HFFc6 (cell line): ENCODE measurements around the gene PEX11B. TPM values are rescaled to one million over a fixed set of nuclear protein-coding genes. Genes with fewer than 3 reads are reported as not detected.
A peak's percentile ranks its signal among the peaks of the same experiment; 100 is the strongest.

ENCODE experiments used
- DNase-seq: peaks from one replicate; pipeline ENCODE4 v3.0.0-alpha.2; 2018
- H3K27ac Mint-ChIP-seq: 2 replicates; pipeline ENCODE4 v1.8.0; 2020; ENCODE audit warnings: mild to moderate bottlenecking, mixed read lengths
- H3K27me3 Mint-ChIP-seq: 2 replicates; pipeline ENCODE4 v1.8.0; 2021; ENCODE audit warnings: mild to moderate bottlenecking, moderate library complexity, mixed read lengths; ENCODE audit not compliant: insufficient read depth
- H3K36me3 Mint-ChIP-seq: 2 replicates; pipeline ENCODE4 v1.8.0; 2021; ENCODE audit warnings: low read depth, mixed read lengths
- H3K4me1 Mint-ChIP-seq: 2 replicates; pipeline ENCODE4 v1.8.0; 2020; ENCODE audit warnings: low read depth, mixed read lengths
- H3K4me3 Mint-ChIP-seq: 2 replicates; pipeline ENCODE4 v1.8.0; 2020; ENCODE audit warnings: mild to moderate bottlenecking, moderate library complexity, mixed read lengths
- H3K9me3 Mint-ChIP-seq: 2 replicates; pipeline ENCODE4 v1.8.0; 2020; ENCODE audit warnings: mild to moderate bottlenecking, mixed read lengths
- CTCF ChIP-seq: fragments of 200-600 bp; sonication (generic); IDR thresholded peaks from 2 replicates; pipeline ENCODE4 v1.5.0; 2021; ENCODE audit warnings: antibody characterized with exemption, mild to moderate bottlenecking
- total RNA-seq, 6 experiments: library from RNA; stranded (reverse); fragmentation: NEBNext Ultra II Directional; extraction: Animal tissue kit (Norgen Biotek cat#: 25700); gene quantifications; 2 replicates in 1 of 6; 3 replicates in 5 of 6; pipeline ENCODE4 v1.2.3, GENCODE V29; 2021

Gene PEX11B
- total RNA-seq, 6 experiments from 2014 or later, result 30.3 to 41.1 (median 35.6) TPM

GRCh38 chr1:145963265-145964019 lies 44.9 kb upstream of the PEX11B start:
- no peak for TF ChIP-seq CTCF

GRCh38 chr1:145962157-145963102 lies 43.9 kb upstream of the PEX11B start:
- Mint-ChIP-seq H3K36me3 (peaks cover 1% of the 10 kb centered on the region; the same call in 1 of the 2 replicates), H3K27me3 (peaks cover 4% of the 10 kb centered on the region), H3K4me1 (peaks cover 63% of the 10 kb centered on the region), H3K4me3 (peak overlapping the region; percentile 92), H3K9me3 (peaks cover 3% of the 10 kb centered on the region; the same call in 1 of the 2 replicates), H3K27ac (peak overlapping the region; percentile 83)
- no peak for TF ChIP-seq CTCF
- no peak for DNase-seq

More at GRCh38 chr1:145963265-145964019, 44.9 kb upstream of the PEX11B start:
- Mint-ChIP-seq H3K36me3 (peaks cover 8% of the 10 kb centered on the region; the same call in 1 of the 2 replicates), H3K4me1 (peaks cover 67% of the 10 kb centered on the region), H3K27ac (peak overlapping the region; percentile 83), H3K27me3 (peaks cover 4% of the 10 kb centered on the region), H3K4me3 (peak overlapping the region; percentile 92), H3K9me3 (peaks cover 9% of the 10 kb centered on the region; the same call in 1 of the 2 replicates)
- peak; percentile 81 for DNase-seq

GRCh38 chr1:145961425-145962156 lies 43.1 kb upstream of the PEX11B start:
- Mint-ChIP-seq H3K9me3 (no peaks in the 10 kb centered on the region), H3K27ac (peak overlapping the region; percentile 83), H3K27me3 (peaks cover 3% of the 10 kb centered on the region), H3K4me3 (peak overlapping the region; percentile 92), H3K4me1 (peaks cover 63% of the 10 kb centered on the region), H3K36me3 (no peaks in the 10 kb centered on the region)
- no peak for TF ChIP-seq CTCF
- DNase-seq, result peak; percentile 49

GRCh38 chr1:145961109-145961424 lies 42.5 kb upstream of the PEX11B start:
- Mint-ChIP-seq H3K27me3 (peaks cover 3% of the 10 kb centered on the region), H3K9me3 (no peaks in the 10 kb centered on the region), H3K4me1 (peaks cover 68% of the 10 kb centered on the region), H3K27ac (peak overlapping the region; percentile 83), H3K4me3 (peak overlapping the region; percentile 92), H3K36me3 (no peaks in the 10 kb centered on the region)
- DNase-seq, result no peak
- no peak for TF ChIP-seq CTCF

- H3K4me1 Mint-ChIP-seq, result peaks cover 72% of the 10 kb centered on the region
- peak; percentile 35; the same call in 1 of the 2 replicates for TF ChIP-seq CTCF
- H3K36me3 Mint-ChIP-seq, result no peaks in the 10 kb centered on the region
- peaks cover 3% of the 10 kb centered on the region for H3K27me3 Mint-ChIP-seq
- peak overlapping the region; percentile 92 for H3K4me3 Mint-ChIP-seq
- H3K27ac Mint-ChIP-seq, result peak overlapping the region; percentile 83
- H3K9me3 Mint-ChIP-seq, result no peaks in the 10 kb centered on the region
- peak; percentile 36 for DNase-seq
These were observed 42.1 kb upstream of the PEX11B start for GRCh38 chr1:145960468-145961108.
